Endothelial cell (in vitro differentiated cells): ENCODE data around the gene CYREN. TPM values are rescaled to one million over a fixed set of nuclear protein-coding genes. Genes with fewer than 3 reads are reported as not detected.

Experiments used
- DNase-seq: peaks from one replicate; pipeline ENCODE4 v3.0.0; 2021; ENCODE audit warnings: low spot score
- H3K27ac Mint-ChIP-seq: one replicate; pipeline ENCODE4 v1.8.0; 2021; ENCODE audit warnings: mixed read lengths, inconsistent platforms; ENCODE audit not compliant: unreplicated experiment
- H3K27me3 Mint-ChIP-seq: one replicate; pipeline ENCODE4 v1.8.0; 2021; ENCODE audit warnings: mild to moderate bottlenecking, moderate library complexity, mixed read lengths, inconsistent platforms; ENCODE audit not compliant: unreplicated experiment
- H3K36me3 Mint-ChIP-seq: one replicate; pipeline ENCODE4 v1.8.0; 2021; ENCODE audit warnings: mild to moderate bottlenecking, low read depth, mixed read lengths, inconsistent platforms; ENCODE audit not compliant: unreplicated experiment
- H3K4me1 Mint-ChIP-seq: one replicate; pipeline ENCODE4 v1.8.0; 2021; ENCODE audit warnings: mild to moderate bottlenecking, mixed read lengths, inconsistent platforms; ENCODE audit not compliant: unreplicated experiment
- H3K4me3 Mint-ChIP-seq: one replicate; pipeline ENCODE4 v1.8.0; 2021; ENCODE audit warnings: mild to moderate bottlenecking, mixed read lengths, inconsistent platforms; ENCODE audit not compliant: unreplicated experiment
- H3K9me3 Mint-ChIP-seq: one replicate; pipeline ENCODE4 v1.8.0; 2021; ENCODE audit warnings: mixed read lengths, inconsistent platforms; ENCODE audit not compliant: unreplicated experiment
- total RNA-seq: library from RNA; stranded (reverse); fragmentation: NEBNext Ultra II Directional; extraction: Animal tissue kit (Norgen Biotek cat#: 25700); gene quantifications from one replicate; pipeline ENCODE4 v1.2.1, GENCODE V29; 2021; ENCODE audit not compliant: unreplicated experiment
- TF ChIP-seq, protein P1 (sequence below): fragments of 200-600 bp; sonication (generic); IDR thresholded peaks from one replicate; pipeline ENCODE4 v1.5.0; 2021; ENCODE audit warnings: antibody characterized with exemption; ENCODE audit not compliant: unreplicated experiment

CYREN gene
- total RNA-seq, 1 donor from 2014 or later: 38.1 TPM

GRCh38 chr7:135151132-135151531 is 19.4 kb downstream of the CYREN start:
- Mint-ChIP-seq H3K36me3 (peaks cover 3% of the 10 kb centered on the region), H3K9me3 (peaks cover 5% of the 10 kb centered on the region), H3K4me1 (peaks cover 6% of the 10 kb centered on the region), H3K27ac (no peak overlapping the region), H3K4me3 (no peak overlapping the region), H3K27me3 (peaks cover 3% of the 10 kb centered on the region)
- TF ChIP-seq, protein P1, sequence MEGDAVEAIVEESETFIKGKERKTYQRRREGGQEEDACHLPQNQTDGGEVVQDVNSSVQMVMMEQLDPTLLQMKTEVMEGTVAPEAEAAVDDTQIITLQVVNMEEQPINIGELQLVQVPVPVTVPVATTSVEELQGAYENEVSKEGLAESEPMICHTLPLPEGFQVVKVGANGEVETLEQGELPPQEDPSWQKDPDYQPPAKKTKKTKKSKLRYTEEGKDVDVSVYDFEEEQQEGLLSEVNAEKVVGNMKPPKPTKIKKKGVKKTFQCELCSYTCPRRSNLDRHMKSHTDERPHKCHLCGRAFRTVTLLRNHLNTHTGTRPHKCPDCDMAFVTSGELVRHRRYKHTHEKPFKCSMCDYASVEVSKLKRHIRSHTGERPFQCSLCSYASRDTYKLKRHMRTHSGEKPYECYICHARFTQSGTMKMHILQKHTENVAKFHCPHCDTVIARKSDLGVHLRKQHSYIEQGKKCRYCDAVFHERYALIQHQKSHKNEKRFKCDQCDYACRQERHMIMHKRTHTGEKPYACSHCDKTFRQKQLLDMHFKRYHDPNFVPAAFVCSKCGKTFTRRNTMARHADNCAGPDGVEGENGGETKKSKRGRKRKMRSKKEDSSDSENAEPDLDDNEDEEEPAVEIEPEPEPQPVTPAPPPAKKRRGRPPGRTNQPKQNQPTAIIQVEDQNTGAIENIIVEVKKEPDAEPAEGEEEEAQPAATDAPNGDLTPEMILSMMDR: no peak
- no peak for DNase-seq

GRCh38 chr7:135150072-135150782 is 20.3 kb downstream of the CYREN start:
- TF ChIP-seq, protein P1: no peak
- peaks cover 3% of the 10 kb centered on the region for H3K27me3 Mint-ChIP-seq
- no peak overlapping the region for H3K4me3 Mint-ChIP-seq
- peaks cover 6% of the 10 kb centered on the region for H3K4me1 Mint-ChIP-seq
- H3K27ac Mint-ChIP-seq: no peak overlapping the region
- peaks cover 5% of the 10 kb centered on the region for H3K9me3 Mint-ChIP-seq
- peaks cover 3% of the 10 kb centered on the region for H3K36me3 Mint-ChIP-seq
- DNase-seq: no peak

- peaks cover 3% of the 10 kb centered on the region for H3K27me3 Mint-ChIP-seq
- no peaks in the 10 kb centered on the region for H3K9me3 Mint-ChIP-seq
- H3K27ac Mint-ChIP-seq: no peak within 1 kb of the TSS
- TF ChIP-seq, protein P1: no peak
- no peak for DNase-seq
- peaks cover 3% of the 10 kb centered on the region for H3K36me3 Mint-ChIP-seq
- no peak within 1 kb of the TSS for H3K4me3 Mint-ChIP-seq
- H3K4me1 Mint-ChIP-seq: peaks cover 6% of the 10 kb centered on the region
Observed at GRCh38 chr7:135147899-135148721, 22.4 kb downstream of the CYREN start, which contains the start of gene TMEM140. TMEM140 (plus strand) TSS chr7:135148072; CDS start chr7:135164442, 16,370 bp downstream.

- peaks cover 6% of the 10 kb centered on the region for H3K4me1 Mint-ChIP-seq
- H3K36me3 Mint-ChIP-seq: no peaks in the 10 kb centered on the region
- TF ChIP-seq, protein P1: no peak
- no peak overlapping the region for H3K27ac Mint-ChIP-seq
- no peaks in the 10 kb centered on the region for H3K9me3 Mint-ChIP-seq
- no peak overlapping the region for H3K4me3 Mint-ChIP-seq
- no peaks in the 10 kb centered on the region for H3K27me3 Mint-ChIP-seq
- DNase-seq: no peak
Observed at GRCh38 chr7:135147341-135147898, 23.1 kb downstream of the CYREN start.
